Right atrium auricular region (tissue), 2 donors: Measurements from ENCODE around the gene PGAP6. TPM values are rescaled to one million over a fixed set of nuclear protein-coding genes. Genes with fewer than 3 reads are reported as not detected.
"Not testable (repeated sequence)": the region's sequence is repeated elsewhere in the genome, so short reads cannot be mapped to it uniquely, and the experiment has no call there.

Experiments used
- DNase-seq: peaks from one replicate; pipeline ENCODE4 v3.0.0-alpha.2; 2019; ENCODE audit warnings: low spot score
- H3K27ac ChIP-seq, 2 donors: fragments of 200-600 bp; sonication (generic); 1 replicate in 1 of 2; 2 replicates in 1 of 2; pipeline ENCODE4 v1.5.1; 2016 to 2019
- H3K27me3 ChIP-seq, 2 donors: fragments of 200-600 bp; sonication (generic); one replicate each; pipeline versions ENCODE4 v1.5.1 to v1.6.0; 2017 to 2019
- H3K36me3 ChIP-seq: fragments of 200-600 bp; sonication (generic); one replicate; pipeline ENCODE4 v1.5.1; 2016
- H3K4me1 ChIP-seq, 2 donors: fragments of 200-600 bp; sonication (generic); one replicate each; pipeline versions ENCODE4 v1.5.1 to v1.6.0; 2017 to 2019
- H3K4me3 ChIP-seq, 2 donors: fragments of 200-600 bp; sonication (generic); 1 replicate in 1 of 2; 2 replicates in 1 of 2; pipeline ENCODE4 v1.5.1; 2017 to 2019; ENCODE audit warnings: mild to moderate bottlenecking in 1 of 2, moderate library complexity in 1 of 2
- H3K9me3 ChIP-seq, 2 donors: fragments of 200-600 bp; sonication (generic); one replicate each; pipeline ENCODE4 v1.5.1; 2019
- total RNA-seq, 2 donors: library from RNA; depleted of rRNA; stranded (reverse); fragments of >200 nt; gene quantifications; one replicate each; pipeline ENCODE4 v1.1.0, GENCODE V29; 2016
- TF ChIP-seq, protein P1 (sequence below), 2 donors: fragments of 200-600 bp; sonication (generic); IDR thresholded peaks; one replicate each; pipeline ENCODE4 v1.5.1; 2019; ENCODE audit warnings: antibody characterized with exemption in 2 of 2

Gene PGAP6
- total RNA-seq, 2 donors from 2014 or later = 34.0 to 41.1 TPM

DNA sequence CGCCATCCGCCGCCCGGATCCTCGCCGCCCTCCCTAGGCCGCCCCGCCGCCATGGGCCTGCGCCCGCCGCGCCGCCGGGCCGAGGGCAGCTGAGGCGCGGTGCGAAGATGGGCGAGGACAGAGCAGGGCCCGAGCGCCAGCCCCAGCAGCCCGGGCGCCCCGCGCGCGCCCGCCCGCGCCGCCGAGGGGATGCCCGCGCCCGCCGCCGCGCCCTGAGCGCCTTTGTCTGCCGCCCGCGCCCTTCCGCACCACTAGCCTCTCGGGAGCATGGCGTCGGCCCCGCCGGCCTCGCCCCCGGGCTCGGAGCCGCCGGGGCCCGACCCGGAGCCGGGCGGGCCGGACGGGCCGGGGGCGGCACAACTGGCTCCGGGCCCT is 43.9 kb upstream of the PGAP6 start:
- Histone ChIP-seq H3K9me3 (no peaks in the 10 kb centered on the region), H3K4me1 (peaks cover 0 to 39% of the 10 kb centered on the region in 2 donors), H3K27me3 (no peaks in the 10 kb centered on the region), H3K36me3 (no peaks in the 10 kb centered on the region), H3K4me3 (peak overlapping the region; percentile 71 to 73), H3K27ac (peak overlapping the region; percentile 95 to 96)
- no peak for DNase-seq
- TF ChIP-seq, protein P1, sequence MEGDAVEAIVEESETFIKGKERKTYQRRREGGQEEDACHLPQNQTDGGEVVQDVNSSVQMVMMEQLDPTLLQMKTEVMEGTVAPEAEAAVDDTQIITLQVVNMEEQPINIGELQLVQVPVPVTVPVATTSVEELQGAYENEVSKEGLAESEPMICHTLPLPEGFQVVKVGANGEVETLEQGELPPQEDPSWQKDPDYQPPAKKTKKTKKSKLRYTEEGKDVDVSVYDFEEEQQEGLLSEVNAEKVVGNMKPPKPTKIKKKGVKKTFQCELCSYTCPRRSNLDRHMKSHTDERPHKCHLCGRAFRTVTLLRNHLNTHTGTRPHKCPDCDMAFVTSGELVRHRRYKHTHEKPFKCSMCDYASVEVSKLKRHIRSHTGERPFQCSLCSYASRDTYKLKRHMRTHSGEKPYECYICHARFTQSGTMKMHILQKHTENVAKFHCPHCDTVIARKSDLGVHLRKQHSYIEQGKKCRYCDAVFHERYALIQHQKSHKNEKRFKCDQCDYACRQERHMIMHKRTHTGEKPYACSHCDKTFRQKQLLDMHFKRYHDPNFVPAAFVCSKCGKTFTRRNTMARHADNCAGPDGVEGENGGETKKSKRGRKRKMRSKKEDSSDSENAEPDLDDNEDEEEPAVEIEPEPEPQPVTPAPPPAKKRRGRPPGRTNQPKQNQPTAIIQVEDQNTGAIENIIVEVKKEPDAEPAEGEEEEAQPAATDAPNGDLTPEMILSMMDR (IDR thresholded peaks at IDR 0.05) = no peak

DNA sequence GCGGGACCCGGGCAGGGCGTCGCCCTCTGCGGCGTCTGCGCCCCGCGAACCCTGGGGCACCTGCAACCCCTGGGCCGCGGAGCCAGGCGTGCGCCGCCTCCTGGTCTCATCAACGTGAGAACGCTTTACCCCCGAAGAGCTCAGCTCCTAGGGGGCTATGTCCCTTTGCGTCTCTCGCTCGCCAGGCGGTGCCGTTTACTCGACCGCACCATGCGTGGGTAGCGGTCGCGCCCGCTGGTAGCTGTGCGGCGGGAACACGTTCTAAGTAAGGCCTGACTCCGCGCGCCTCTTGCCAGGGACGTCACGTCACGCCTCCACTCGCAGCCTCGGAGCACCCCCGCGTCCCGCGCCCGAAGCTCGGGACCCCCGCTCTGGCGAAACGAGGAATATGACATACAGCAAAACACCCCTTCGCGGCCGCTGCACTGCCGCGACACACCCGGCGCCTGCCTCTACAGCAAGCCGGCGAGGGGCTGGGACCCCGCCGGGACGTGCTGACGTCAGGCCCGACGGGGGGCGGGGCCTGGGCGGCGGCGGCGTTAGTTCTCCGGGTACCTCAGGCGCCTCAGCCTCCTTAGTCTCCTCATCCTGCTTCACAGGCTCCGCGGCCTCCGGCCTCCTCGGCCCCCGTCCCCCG is 43.4 kb upstream of the PGAP6 start, which contains the start of gene RAB11FIP3:
RAB11FIP3 (plus strand) TSS at position 568 of the 637 bp plus-strand sequence. CDS start 358 bp downstream, outside the sequence.
- Histone ChIP-seq H3K27ac (peak within 1 kb of the TSS; percentile 95 to 96), H3K4me3 (peak within 1 kb of the TSS; percentile 71 to 73), H3K36me3 (no peaks in the 10 kb centered on the region), H3K4me1 (peaks cover 0 to 39% of the 10 kb centered on the region in 2 donors), H3K9me3 (no peaks in the 10 kb centered on the region), H3K27me3 (no peaks in the 10 kb centered on the region)
- TF ChIP-seq, protein P1 (IDR thresholded peaks at IDR 0.05) = peak in 1 of 2 donors; percentile 48
- DNase-seq = peak; percentile 87

DNA sequence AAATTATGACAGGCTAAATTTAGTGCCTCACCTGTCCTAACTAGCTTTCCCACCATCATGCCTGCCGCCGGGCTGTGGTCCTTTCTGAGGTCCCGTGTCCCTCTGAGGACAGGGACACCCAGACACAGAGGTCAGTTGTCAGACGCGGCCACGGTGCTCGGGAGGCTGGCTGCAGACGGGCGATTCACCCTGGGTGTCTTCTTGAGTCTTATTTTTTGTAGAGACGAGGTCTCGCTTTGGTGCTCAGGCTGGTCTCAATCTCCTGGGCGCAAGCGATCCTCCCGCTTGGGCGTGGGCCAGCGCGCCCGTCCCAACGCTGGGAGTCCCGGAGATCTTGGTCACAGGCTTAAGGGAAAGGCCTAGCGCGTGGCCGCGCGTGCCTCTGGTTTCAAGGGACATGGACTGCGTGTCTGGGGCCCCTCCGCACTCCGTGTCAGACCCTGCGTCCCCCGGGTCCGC is 42.9 kb upstream of the PGAP6 start:
- Histone ChIP-seq H3K36me3 (no peaks in the 10 kb centered on the region), H3K9me3 (no peaks in the 10 kb centered on the region), H3K27me3 (no peaks in the 10 kb centered on the region), H3K4me3 (peak overlapping the region; percentile 71 to 73), H3K4me1 (peaks cover 0 to 39% of the 10 kb centered on the region in 2 donors), H3K27ac (peak overlapping the region; percentile 95 to 96)
- DNase-seq = peak; percentile 66
- TF ChIP-seq, protein P1 (IDR thresholded peaks at IDR 0.05) = no peak

DNA sequence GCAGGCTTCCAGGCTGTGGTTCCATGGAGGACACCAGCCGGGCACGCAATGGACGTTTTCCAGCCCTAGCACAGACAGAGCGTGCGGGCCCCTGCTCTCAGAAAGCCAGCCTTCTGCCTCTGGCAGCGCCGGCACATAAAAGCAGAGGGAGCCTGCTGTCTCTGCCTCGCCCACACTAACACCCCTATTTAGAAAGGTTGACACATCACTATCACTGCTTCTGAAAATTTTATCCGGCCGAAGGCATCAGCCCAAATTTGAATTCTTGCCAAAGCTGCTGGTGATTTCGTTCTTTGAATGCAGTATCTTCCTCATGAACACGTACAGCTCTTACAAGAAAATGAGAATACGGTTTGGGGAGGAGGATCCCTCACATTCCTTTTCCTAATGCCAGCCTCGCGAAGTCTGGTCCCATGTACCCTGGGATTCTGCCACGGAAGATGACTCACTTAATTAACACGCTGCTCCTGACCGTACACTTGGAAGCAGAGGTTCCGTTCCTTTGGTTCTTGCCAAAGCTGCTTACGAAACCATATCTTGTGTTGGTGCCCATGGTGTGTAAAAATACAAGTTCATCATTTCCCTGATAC is 42.4 kb upstream of the PGAP6 start:
- Histone ChIP-seq H3K4me1 (peaks cover 0 to 39% of the 10 kb centered on the region in 2 donors), H3K27me3 (no peaks in the 10 kb centered on the region), H3K9me3 (no peaks in the 10 kb centered on the region), H3K27ac (peak overlapping the region; percentile 95 to 96), H3K4me3 (peak overlapping the region; percentile 71 to 73), H3K36me3 (no peaks in the 10 kb centered on the region)
- peak; percentile 90 for DNase-seq
- TF ChIP-seq, protein P1 (IDR thresholded peaks at IDR 0.05) = no peak

DNA sequence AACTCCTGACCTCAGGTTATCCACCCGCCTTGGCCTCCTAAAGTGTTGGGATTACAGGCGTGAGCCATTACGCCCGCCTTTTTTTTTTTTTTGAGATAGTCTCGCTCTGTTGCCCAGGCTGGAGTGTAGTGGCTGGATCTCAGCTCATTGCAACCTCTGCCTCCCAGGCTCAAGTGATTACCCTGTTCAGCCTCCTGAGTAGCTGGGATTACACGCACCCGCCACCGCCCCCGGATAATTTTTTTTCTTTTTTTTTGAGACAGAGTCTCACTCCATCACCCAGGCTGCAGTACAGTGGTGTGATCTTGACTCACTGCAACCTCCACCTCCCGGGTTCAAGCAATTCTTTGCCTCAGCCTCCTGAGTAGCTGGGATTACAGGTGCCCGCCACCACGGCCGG is 40.4 kb upstream of the PGAP6 start:
- H3K9me3 ChIP-seq, DNase-seq: not testable (repeated sequence)
- H3K4me1 ChIP-seq = peaks cover 0 to 29% of the 10 kb centered on the region in 2 donors

DNA sequence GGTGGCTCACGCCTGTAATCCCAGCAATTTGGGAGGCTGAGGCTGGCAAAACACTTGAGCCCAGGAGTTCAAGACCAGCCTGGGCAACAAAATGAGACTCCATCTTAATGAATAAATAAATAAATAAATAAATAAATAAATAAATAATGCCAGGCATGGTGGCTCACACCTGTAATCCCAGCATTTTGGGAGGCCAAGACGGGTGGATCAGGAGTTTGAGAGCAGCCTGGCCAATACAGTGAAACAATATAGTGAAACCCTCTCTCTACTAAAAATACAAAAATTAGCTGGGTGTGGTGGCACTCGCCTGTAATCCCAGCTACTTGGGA is 33.4 kb upstream of the PGAP6 start:
- H3K36me3 ChIP-seq, H3K9me3 ChIP-seq, H3K4me3 ChIP-seq, H3K4me1 ChIP-seq, H3K27ac ChIP-seq, DNase-seq, H3K27me3 ChIP-seq: not testable (repeated sequence)

More for the DNA sequence above, 40.4 kb upstream of the PGAP6 start:
- H3K27ac ChIP-seq, H3K27me3 ChIP-seq, H3K36me3 ChIP-seq, H3K4me3 ChIP-seq: not testable (repeated sequence)
